A673 (cell line): ENCODE data around the gene PRUNE2.

Experiments used
- CTCF ChIP-seq: fragments of 300-800, 200-600 bp; sonication (generic); conservative IDR thresholded peaks from 2 replicates; pipeline ENCODE4 v1.5.1; 2017; ENCODE audit warnings: low read depth, mild to moderate bottlenecking, antibody characterized with exemption, low read length, moderate library complexity, mixed read lengths
- EZH2 ChIP-seq: fragments of 200-600 bp; sonication (generic); IDR thresholded peaks from 2 replicates; pipeline ENCODE4 v1.6.1; 2017; ENCODE audit warnings: borderline replicate concordance, low read depth, mild to moderate bottlenecking, mixed read lengths, antibody characterized with exemption, low read length; ENCODE audit not compliant: poor library complexity, severe bottlenecking

GRCh38 chr9:76787677-76788076, 118.2 kb downstream of the PRUNE2 start:
- TF ChIP-seq CTCF, result no peak
- no peak for TF ChIP-seq EZH2
